Osteoblast (primary cell): Measurements from ENCODE around the gene CDK5RAP1. TPM values are rescaled to one million over a fixed set of nuclear protein-coding genes. Genes with fewer than 3 reads are reported as not detected.

Experiments used
- DNase-seq: peaks from one replicate; pipeline ENCODE4 v3.0.0; 2011; ENCODE audit warnings: low spot score, mixed read lengths; ENCODE audit not compliant: insufficient read length; ENCODE audit errors: missing footprints
- H2AFZ ChIP-seq: 2 replicates; pipeline ENCODE4 v1.6.0; 2011; ENCODE audit warnings: mild to moderate bottlenecking, low read length
- H3K27ac ChIP-seq: 2 replicates; pipeline ENCODE4 v1.5.1; 2011; ENCODE audit warnings: mild to moderate bottlenecking, low read depth, low read length, moderate library complexity
- H3K27me3 ChIP-seq: 2 replicates; pipeline ENCODE4 v1.6.0; 2012; ENCODE audit warnings: mild to moderate bottlenecking, control low read depth, inconsistent platforms, low read length, moderate library complexity; ENCODE audit not compliant: insufficient read depth
- H3K36me3 ChIP-seq: 2 replicates; pipeline ENCODE4 v1.5.1; 2011; ENCODE audit warnings: mild to moderate bottlenecking, low read length, control low read depth, moderate library complexity; ENCODE audit not compliant: insufficient read depth
- H3K4me1 ChIP-seq: 2 replicates; pipeline ENCODE4 v1.5.1; 2011; ENCODE audit warnings: mild to moderate bottlenecking, low read length, control low read depth, moderate library complexity; ENCODE audit not compliant: insufficient read depth
- H3K4me2 ChIP-seq: 2 replicates; pipeline ENCODE4 v1.6.0; 2011; ENCODE audit warnings: mild to moderate bottlenecking, low read length; ENCODE audit not compliant: insufficient read depth
- H3K4me3 ChIP-seq: fragments of 200-600 bp; sonication (generic); 3 replicates; pipeline ENCODE4 v1.5.1; 2012; ENCODE audit warnings: mild to moderate bottlenecking, low read length, inconsistent platforms; ENCODE audit not compliant: insufficient read depth
- H3K79me2 ChIP-seq: 2 replicates; pipeline ENCODE4 v1.6.0; 2012; ENCODE audit warnings: mild to moderate bottlenecking, low read length, control low read depth, inconsistent platforms; ENCODE audit not compliant: insufficient read depth
- H3K9me3 ChIP-seq: 2 replicates; pipeline ENCODE4 v1.5.1; 2011; ENCODE audit warnings: low read depth, low read length, control low read depth
- H4K20me1 ChIP-seq: 2 replicates; pipeline ENCODE4 v1.6.0; 2012; ENCODE audit warnings: mild to moderate bottlenecking, low read length, control low read depth; ENCODE audit not compliant: insufficient read depth
- total RNA-seq: library from RNA; depleted of rRNA; stranded (reverse); fragments of >200 nt; gene quantifications from 2 replicates; pipeline ENCODE4 v1.2.3, GENCODE V29; 2012
- TF ChIP-seq, protein P1 (sequence below): IDR thresholded peaks from 2 replicates; pipeline ENCODE4 v1.5.1; 2011; ENCODE audit warnings: mild to moderate bottlenecking, low read depth, low read length, moderate library complexity; ENCODE audit errors: extremely low read depth

CDK5RAP1 gene
- total RNA-seq, 1 donor: 16.6 TPM

DNA sequence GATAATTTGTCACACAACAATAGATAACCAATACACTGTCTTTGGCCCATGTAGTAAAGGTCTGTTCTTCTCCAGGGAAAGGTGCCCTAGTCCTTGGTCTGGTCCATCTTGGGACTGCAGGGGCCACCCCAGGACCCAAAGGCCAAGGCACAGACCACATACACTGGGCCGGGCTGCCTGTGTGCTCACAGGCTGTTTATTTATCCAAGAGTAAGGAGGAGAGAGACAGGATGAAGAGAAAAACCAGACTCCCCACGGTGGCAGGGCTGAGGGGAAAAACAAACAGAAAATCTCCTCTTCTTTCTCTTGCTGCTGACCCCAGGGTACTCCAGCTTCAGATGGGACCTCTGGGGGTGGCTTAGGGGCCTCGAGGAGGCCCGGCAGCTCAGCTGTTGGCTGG lies 6.5 kb upstream of the CDK5RAP1 start:
- no peaks in the 10 kb centered on the region for H3K27me3 ChIP-seq
- no peaks in the 10 kb centered on the region for H4K20me1 ChIP-seq
- H3K4me1 ChIP-seq: peaks cover 3% of the 10 kb centered on the region
- no peak overlapping the region for H2AFZ ChIP-seq
- no peak overlapping the region for H3K27ac ChIP-seq
- H3K4me2 ChIP-seq: no peak overlapping the region
- peaks cover 7% of the 10 kb centered on the region for H3K36me3 ChIP-seq
- no peaks in the 10 kb centered on the region for H3K9me3 ChIP-seq
- TF ChIP-seq, protein P1, sequence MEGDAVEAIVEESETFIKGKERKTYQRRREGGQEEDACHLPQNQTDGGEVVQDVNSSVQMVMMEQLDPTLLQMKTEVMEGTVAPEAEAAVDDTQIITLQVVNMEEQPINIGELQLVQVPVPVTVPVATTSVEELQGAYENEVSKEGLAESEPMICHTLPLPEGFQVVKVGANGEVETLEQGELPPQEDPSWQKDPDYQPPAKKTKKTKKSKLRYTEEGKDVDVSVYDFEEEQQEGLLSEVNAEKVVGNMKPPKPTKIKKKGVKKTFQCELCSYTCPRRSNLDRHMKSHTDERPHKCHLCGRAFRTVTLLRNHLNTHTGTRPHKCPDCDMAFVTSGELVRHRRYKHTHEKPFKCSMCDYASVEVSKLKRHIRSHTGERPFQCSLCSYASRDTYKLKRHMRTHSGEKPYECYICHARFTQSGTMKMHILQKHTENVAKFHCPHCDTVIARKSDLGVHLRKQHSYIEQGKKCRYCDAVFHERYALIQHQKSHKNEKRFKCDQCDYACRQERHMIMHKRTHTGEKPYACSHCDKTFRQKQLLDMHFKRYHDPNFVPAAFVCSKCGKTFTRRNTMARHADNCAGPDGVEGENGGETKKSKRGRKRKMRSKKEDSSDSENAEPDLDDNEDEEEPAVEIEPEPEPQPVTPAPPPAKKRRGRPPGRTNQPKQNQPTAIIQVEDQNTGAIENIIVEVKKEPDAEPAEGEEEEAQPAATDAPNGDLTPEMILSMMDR: no peak
- peaks cover 2% of the 10 kb centered on the region for H3K79me2 ChIP-seq
- DNase-seq: peak; percentile 25
- H3K4me3 ChIP-seq: no peak overlapping the region

DNA sequence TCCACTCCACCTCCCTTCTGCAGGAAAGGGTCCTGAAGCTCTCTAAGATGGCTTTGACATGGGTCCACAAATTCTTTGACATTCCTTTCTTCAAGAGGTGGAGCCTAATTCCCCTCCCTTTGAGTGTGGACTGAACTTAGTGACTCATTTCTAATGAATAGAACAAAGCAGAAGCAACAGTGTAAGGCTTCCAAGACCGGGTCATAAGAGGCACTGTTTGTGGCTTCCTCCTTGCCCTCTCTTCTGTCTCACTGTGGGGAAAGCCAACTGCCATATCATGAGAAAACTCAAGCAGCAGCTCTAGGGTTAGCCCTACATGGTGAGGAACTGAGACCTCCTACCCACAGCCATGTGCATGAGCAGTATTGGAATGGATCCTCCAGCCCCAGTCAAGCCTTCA lies 5.9 kb upstream of the CDK5RAP1 start:
- no peaks in the 10 kb centered on the region for H3K9me3 ChIP-seq
- H2AFZ ChIP-seq: no peak overlapping the region
- peaks cover 7% of the 10 kb centered on the region for H3K36me3 ChIP-seq
- peaks cover 3% of the 10 kb centered on the region for H3K79me2 ChIP-seq
- H3K4me3 ChIP-seq: no peak overlapping the region
- peaks cover 5% of the 10 kb centered on the region for H3K4me1 ChIP-seq
- TF ChIP-seq, protein P1: no peak
- H3K27ac ChIP-seq: no peak overlapping the region
- H3K4me2 ChIP-seq: no peak overlapping the region
- H3K27me3 ChIP-seq: no peaks in the 10 kb centered on the region
- H4K20me1 ChIP-seq: no peaks in the 10 kb centered on the region
- DNase-seq: peak; percentile 55

DNA sequence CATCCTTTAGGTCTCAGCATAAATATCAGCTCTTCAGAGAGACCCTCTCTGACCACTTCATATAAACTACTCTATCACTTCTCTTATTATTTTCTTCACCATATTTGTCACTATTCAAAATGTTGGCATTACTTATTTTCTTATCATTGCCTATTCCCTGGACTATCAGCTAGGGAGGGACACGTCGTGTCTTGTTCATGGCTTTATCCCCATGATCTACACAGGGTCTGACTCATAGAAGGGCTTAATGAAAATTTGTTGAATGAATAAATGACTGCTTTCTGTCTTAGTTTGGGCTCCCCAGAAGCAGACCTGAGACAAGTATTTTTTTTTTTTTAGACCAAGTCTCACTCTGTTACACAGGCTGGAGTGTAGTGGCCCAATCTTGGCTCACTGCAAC lies 3.0 kb upstream of the CDK5RAP1 start:
- Histone ChIP-seq H2AFZ (no peak overlapping the region), H3K4me3 (no peak overlapping the region), H4K20me1 (peaks cover 9% of the 10 kb centered on the region), H3K27me3 (no peaks in the 10 kb centered on the region), H3K79me2 (peaks cover 26% of the 10 kb centered on the region), H3K4me1 (peaks cover 19% of the 10 kb centered on the region), H3K9me3 (no peaks in the 10 kb centered on the region), H3K4me2 (no peak overlapping the region), H3K27ac (no peak overlapping the region), H3K36me3 (peaks cover 4% of the 10 kb centered on the region)
- TF ChIP-seq, protein P1: no peak
- no peak for DNase-seq

DNA sequence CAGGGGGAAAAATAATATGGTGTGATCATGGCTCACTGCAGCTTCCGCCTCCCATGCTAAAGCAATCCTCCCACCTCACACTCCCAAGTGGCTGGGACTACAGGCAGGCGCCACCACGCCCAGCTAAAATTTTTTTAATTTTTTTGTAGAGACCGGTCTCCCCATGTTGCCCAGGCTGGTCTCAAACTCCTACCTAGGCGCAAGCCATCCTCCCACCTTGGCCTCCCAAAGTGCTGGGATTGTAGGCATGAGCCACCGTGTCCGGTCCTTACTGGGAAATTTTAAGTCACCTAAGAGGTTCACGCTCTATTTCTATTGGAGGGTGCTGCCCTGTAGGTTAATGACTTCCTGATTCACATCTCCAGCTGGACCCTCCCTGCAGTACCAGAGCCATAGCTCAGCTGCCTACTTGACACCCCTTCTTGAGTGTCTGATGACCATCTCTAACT lies 626 bp upstream of the CDK5RAP1 start:
- H3K9me3 ChIP-seq: no peaks in the 10 kb centered on the region
- peaks cover 48% of the 10 kb centered on the region for H3K79me2 ChIP-seq
- TF ChIP-seq, protein P1: no peak
- H4K20me1 ChIP-seq: peaks cover 9% of the 10 kb centered on the region
- H3K4me2 ChIP-seq: peak overlapping the region; percentile 98
- H3K36me3 ChIP-seq: no peaks in the 10 kb centered on the region
- peak overlapping the region; percentile 97 for H2AFZ ChIP-seq
- H3K4me3 ChIP-seq: peak overlapping the region; percentile 92
- H3K4me1 ChIP-seq: peaks cover 15% of the 10 kb centered on the region
- no peaks in the 10 kb centered on the region for H3K27me3 ChIP-seq
- H3K27ac ChIP-seq: peak overlapping the region; percentile 72
- no peak for DNase-seq
